HepG2 (cell line): Measurements from ENCODE around the gene OR2AT4. TPM values are rescaled to one million over a fixed set of nuclear protein-coding genes. Genes with fewer than 3 reads are reported as not detected.
A peak's percentile ranks its signal among the peaks of the same experiment; 100 is the strongest.

Experiments used
- CAMTA2 ChIP-seq: sonication (generic); formaldehyde crosslinking; IDR thresholded peaks from 2 replicates; pipeline ENCODE4 v1.4.0; 2020; ENCODE audit warnings: mild to moderate bottlenecking, missing genetic modification reagents, borderline replicate concordance
- DPF2 ChIP-seq: sonication (generic); formaldehyde crosslinking; IDR thresholded peaks from 2 replicates; pipeline ENCODE4 v1.4.0; 2020; ENCODE audit warnings: mild to moderate bottlenecking, low read depth, missing genetic modification reagents, borderline replicate concordance
- ISX ChIP-seq: sonication (generic); formaldehyde crosslinking; conservative IDR thresholded peaks from 2 replicates; pipeline ENCODE4 v1.5.0; 2020; ENCODE audit warnings: missing genetic modification reagents
- KDM5B ChIP-seq: sonication (generic); formaldehyde crosslinking; IDR thresholded peaks from 2 replicates; pipeline ENCODE4 v1.4.0; 2020; ENCODE audit warnings: missing genetic modification reagents, mild to moderate bottlenecking, borderline replicate concordance
- ZBTB21 ChIP-seq: sonication (generic); formaldehyde crosslinking; IDR thresholded peaks from 2 replicates; pipeline ENCODE4 v1.4.0; 2020; ENCODE audit warnings: missing genetic modification reagents
- ZNF234 ChIP-seq: sonication (generic); formaldehyde crosslinking; conservative IDR thresholded peaks from 2 replicates; pipeline ENCODE4 v1.5.1; 2020; ENCODE audit warnings: mild to moderate bottlenecking, missing genetic modification reagents
- ZNF619 ChIP-seq: sonication (generic); formaldehyde crosslinking; IDR thresholded peaks from 2 replicates; pipeline ENCODE4 v1.4.0; 2020; ENCODE audit warnings: mild to moderate bottlenecking, missing genetic modification reagents
- ZNF674 ChIP-seq: sonication (generic); formaldehyde crosslinking; IDR thresholded peaks from 2 replicates; pipeline ENCODE4 v1.5.0; 2020; ENCODE audit warnings: low read depth, mild to moderate bottlenecking, missing genetic modification reagents
- polyA plus RNA-seq, 8 experiments: library from polyadenylated mRNA; depleted of rRNA in 3 of 8; stranded (reverse) in 7 of 8; unstranded in 1 of 8; fragments of >200 nt; fragmentation: Illumina TruSeq in 4 of 8; extraction: Trizol in 4 of 8; gene quantifications; 2 replicates each; pipeline versions ENCODE4 v1.2.1 to v1.2.3, GENCODE V29; 2011 to 2016; ENCODE audit warnings: low read depth in 4 of 8, missing spikeins in 1 of 8, mixed read lengths in 1 of 8; ENCODE audit not compliant: insufficient read depth in 1 of 8
- total RNA-seq, 5 experiments: library from RNA; depleted of rRNA; stranded (reverse); fragments of >200 nt; fragmentation: Illumina TruSeq; extraction: Trizol; gene quantifications; 2 replicates each; pipeline ENCODE4 v1.2.3, GENCODE V29; 2016; ENCODE audit warnings: low read depth in 1 of 5
- TF ChIP-seq, protein P1 (sequence below): sonication (generic); formaldehyde crosslinking; IDR thresholded peaks from 2 replicates; pipeline ENCODE4 v1.8.1; 2023; ENCODE audit warnings: mild to moderate bottlenecking, inconsistent platforms, moderate library complexity, missing genetic modification reagents, borderline replicate concordance

The OR2AT4 gene
- total and polyA plus RNA-seq, 2 of the 13 experiments (the other 11 are each of a cell fraction or from before 2014, with no cell fraction given) = not detected

DNA sequence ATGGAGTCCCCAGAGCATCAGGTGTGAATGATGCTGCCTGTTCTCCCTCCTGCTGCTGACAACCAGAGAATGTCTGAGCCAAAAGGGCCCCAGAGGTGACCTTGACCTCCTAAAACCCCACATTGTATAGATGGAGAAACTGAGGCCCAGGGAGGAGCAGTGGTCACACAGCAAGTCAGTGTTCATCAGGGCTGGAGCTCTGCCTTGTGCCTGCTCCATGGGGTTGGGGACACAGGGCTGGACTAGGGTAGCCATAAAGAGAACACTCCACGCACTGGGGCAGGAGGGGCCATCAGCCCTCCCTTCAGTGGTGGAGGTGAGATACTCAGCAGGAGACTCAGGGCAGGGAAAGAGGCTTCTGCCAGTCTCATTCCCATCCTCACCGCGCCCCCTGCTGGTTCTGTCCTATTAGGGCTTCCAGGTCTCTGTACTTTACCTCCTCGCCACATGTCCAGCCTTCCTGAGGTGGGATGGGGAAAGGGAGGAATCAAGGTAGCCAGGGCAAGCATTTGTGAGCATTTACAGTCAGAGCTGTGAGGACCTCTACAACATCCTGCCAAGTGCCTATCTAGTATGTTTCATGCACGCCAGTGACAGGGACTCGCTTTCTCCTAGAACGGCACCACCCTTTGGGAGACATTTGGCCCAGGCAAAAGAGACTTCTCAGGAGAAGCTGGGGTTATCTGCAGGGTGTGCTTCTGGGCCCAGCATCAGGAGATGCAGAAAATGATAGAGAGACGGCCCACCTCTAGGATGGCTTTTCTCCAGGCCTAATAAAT lies 64.7 kb downstream of the OR2AT4 start (continued):
- TF ChIP-seq, protein P1, sequence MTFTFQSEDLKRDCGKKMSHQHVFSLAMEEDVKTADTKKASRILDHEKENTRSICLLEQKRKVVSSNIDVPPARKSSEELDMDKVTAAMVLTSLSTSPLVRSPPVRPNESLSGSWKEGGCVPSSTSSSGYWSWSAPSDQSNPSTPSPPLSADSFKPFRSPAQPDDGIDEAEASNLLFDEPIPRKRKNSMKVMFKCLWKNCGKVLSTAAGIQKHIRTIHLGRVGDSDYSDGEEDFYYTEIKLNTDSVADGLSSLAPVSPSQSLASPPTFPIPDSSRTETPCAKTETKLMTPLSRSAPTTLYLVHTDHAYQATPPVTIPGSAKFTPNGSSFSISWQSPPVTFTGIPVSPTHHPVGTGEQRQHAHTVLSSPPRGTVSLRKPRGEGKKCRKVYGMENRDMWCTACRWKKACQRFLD (CRISPR knock-in tag) = no peak
- TF ChIP-seq ZNF674 (no peak), ZNF619 (0 out of 2 replicates have a peak, but pooled peaks have one; percentile 64), ISX (no peak), KDM5B (CRISPR knock-in tag) (0 out of 2 replicates have a peak, but pooled peaks have one; percentile 46), ZBTB21 (CRISPR knock-in tag) (no peak), ZNF234 (CRISPR knock-in tag) (no peak), DPF2 (no peak), CAMTA2 (CRISPR knock-in tag) (0 out of 2 replicates have a peak, but pooled peaks have one; percentile 34)
- TF ChIP-seq, all 625 proteins: peak for 27

Other genes with a start within 250 kb of the OR2AT4 start
- gene XRRA1, start 147.8 kb downstream of the OR2AT4 start, total RNA-seq (2016; rRNA removed; fragmentation: Illumina TruSeq; extraction: Trizol) = 9.9 and 10.5 TPM in 2 replicates
- 7.6 and 8.4 TPM in 2 replicates for gene XRRA1, start 147.8 kb downstream of the OR2AT4 start, polyA plus RNA-seq (2011; rRNA removed)
- 83.4 and 87.3 TPM in 2 replicates for gene SPCS2, start 147.6 kb downstream of the OR2AT4 start, total RNA-seq (2016; rRNA removed; fragmentation: Illumina TruSeq; extraction: Trizol)
- 134 and 142 TPM in 2 replicates for gene SPCS2, start 147.6 kb downstream of the OR2AT4 start, polyA plus RNA-seq (2011; rRNA removed)
- 14.5 and 15.3 TPM in 2 replicates for gene NEU3, start 107.9 kb downstream of the OR2AT4 start, total RNA-seq (2016; rRNA removed; fragmentation: Illumina TruSeq; extraction: Trizol)
- gene NEU3, start 107.9 kb downstream of the OR2AT4 start, polyA plus RNA-seq (2011; rRNA removed) = 6.3 and 8.4 TPM in 2 replicates
- gene SLCO2B1, start 54.2 kb upstream of the OR2AT4 start, total RNA-seq (2016; rRNA removed; fragmentation: Illumina TruSeq; extraction: Trizol) = 7.6 and 15.3 TPM in 2 replicates
- 19.8 and 29.6 TPM in 2 replicates for gene SLCO2B1, start 54.2 kb upstream of the OR2AT4 start, polyA plus RNA-seq (2011; rRNA removed)
- not detected in 2 replicates for gene TPBGL, start 143.9 kb upstream of the OR2AT4 start, total RNA-seq (2016; rRNA removed; fragmentation: Illumina TruSeq; extraction: Trizol)
- gene TPBGL, start 143.9 kb upstream of the OR2AT4 start, polyA plus RNA-seq (2011; rRNA removed) = not detected in 2 replicates